GM21390 (cell line): ENCODE results near the gene AOAH.
A peak's percentile ranks its signal among the peaks of the same experiment; 100 is the strongest.
"Not testable (repeated sequence)": the region's sequence is repeated elsewhere in the genome, so short reads cannot be mapped to it uniquely, and the experiment has no call there.

Experiments
- ATAC-seq: cut with Tn5 transposase; IDR thresholded peaks from one replicate; pipeline ENCODE4 v1.9.1; 2021; ENCODE audit not compliant: unreplicated experiment

Gene AOAH

DNA sequence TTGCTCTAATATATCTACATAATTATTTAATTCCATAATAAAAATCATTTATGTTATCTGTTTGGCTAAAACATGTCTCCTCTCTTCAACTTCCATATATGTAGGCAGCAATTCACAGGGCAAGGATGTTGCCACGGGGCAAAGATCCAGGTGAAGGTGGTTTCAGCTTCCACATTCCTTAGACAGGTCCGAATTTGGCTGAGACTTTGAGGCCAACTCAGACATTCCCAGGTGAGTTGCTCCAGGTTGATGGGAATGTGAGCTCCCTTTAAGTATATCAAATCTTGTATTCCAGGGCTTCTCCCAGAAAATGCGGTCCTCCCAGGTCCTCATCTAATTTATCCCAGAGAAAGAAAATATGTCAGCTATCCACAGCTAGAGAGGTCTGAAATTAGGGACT lies 15.1 kb upstream of the AOAH start:
- ATAC-seq, result no peak

DNA sequence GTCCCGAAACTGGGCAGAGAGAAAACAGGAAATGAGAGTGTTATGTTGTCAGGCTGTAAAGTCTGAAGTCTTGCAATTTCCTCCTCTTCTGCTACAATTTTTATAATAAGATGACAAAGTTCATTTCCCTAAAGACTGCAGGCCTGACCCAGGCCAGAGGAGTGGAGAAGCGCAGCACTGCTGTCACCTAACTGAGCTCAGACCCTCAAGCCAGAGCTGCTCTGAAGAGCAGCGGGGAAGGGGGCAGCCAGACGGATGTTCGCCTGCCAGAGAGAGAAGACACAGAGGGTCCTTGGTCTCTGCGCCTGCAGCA lies 12.6 kb upstream of the AOAH start:
- peak; percentile 98 for ATAC-seq

GRCh38 chr7:36736090-36736898 lies 12.0 kb upstream of the AOAH start:
- no peak for ATAC-seq

GRCh38 chr7:36735172-36735571 lies 10.9 kb upstream of the AOAH start:
- no peak for ATAC-seq

DNA sequence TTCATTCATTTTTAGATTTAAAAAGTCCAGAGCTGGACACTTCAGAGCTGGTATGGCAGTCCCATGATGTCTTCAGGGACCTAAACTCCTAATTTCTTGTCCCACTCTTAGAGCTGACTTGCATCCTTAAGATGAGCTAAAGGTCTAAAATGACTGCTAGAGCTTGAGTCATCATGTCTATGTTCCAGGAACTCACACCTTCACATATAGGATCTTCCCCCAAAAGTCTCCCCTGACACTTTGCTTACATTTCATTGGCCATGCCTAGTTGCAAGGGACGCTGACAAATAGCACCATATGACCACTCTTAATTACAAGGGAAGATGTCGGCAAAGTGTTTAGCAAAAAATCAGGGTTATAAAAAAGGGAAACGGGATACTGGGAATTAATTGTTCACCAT lies 10.4 kb upstream of the AOAH start:
- ATAC-seq, result no peak

DNA sequence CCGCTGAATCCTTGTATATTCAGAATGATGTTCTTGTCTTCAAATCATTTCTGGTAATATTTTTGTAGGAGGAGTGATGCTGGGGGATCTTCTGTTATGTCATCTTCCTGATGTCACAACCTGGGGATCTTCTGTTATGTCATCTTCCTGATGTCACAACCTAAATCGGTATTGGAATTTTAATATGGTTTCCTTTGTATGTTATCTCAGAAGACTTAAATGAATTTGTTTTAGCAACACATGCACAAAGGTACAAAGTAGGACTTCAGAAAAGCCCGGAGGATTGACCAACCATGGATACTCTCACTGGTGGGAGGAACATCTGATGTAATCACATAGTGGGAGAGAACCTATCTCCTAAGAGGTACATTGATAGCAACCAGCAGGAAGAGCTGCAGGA lies 9.1 kb upstream of the AOAH start:
- no peak for ATAC-seq

- no peak for ATAC-seq
These were observed 8.5 kb upstream of the AOAH start for GRCh38 chr7:36732806-36733205.

DNA sequence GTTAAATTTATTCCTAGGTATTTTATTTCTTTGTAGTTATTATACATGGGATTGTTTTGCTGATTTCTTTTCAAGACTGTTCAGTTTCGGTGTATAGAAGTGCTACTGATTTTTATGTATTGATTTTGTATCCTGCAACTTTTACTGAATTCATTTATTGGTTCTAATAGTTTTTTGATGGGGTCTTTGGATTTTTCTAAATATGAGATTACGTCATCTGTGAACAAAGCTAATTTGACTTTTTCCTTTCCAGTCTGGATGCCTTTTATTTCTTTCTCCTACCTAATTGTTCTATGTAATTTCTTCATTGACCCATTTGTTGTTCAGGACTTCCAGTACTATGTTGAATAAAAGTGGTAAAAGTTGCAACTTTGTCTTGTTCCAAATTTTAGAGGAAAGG lies 5.8 kb upstream of the AOAH start:
- no peak for ATAC-seq

DNA sequence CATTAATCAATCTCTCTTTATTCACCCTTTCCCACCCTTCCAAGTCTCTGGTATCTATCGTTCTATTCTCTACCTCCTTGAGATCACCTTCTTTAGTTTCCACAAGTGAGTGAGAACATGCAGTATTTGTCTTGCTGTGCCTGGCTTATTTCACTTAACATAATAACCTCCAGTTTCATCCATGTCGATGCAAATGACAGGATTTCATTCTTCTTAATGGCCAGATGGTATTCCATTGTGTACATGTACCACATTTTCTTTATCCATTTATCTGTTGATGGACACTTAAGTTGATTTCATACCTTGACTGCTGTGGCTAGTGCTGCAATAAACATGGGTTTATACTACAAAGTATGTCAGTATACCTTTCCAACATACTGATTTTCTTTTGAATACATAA lies 3.8 kb upstream of the AOAH start:
- ATAC-seq, result no peak

- ATAC-seq, result no peak
These were observed 2.7 kb upstream of the AOAH start for GRCh38 chr7:36726806-36727503.

DNA sequence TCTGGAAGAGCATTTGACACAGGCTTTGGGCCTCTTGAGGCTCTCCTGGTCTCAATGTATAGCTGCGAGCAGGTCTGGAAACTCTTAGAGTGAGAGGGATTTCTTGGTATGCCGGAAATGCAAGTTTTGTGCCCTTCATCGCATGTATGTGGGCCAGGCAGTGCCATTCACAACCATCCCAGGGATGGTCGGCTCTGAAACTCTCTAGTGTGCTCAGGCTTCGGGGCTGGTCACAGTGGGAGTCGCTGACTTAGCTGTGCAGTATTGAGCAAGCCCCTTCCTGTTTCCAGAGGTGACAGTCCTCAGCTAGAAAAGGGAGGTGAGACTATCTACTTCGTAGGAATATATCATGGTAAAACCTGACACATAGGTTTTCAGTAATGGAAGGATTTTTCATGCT lies 2.0 kb upstream of the AOAH start:
- no peak for ATAC-seq

DNA sequence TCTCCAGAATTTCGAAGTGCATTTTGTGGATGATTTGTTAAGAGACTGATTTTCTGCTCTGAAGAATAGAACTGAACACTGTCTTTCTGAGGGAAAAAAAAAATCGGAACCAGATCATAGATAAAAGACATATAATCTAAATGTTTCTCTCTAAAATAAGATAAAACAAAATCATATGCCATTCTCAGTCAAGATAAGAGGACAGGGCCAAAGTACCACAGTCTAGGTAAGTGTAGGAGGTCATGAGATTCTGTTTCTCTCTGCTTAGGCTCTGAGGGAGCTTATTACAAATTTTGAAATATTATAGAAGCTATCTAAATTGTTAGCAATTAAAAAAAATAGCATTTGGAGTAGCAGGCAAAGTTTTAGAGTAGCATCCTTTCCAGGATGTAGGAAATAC lies 702 bp upstream of the AOAH start:
- no peak for ATAC-seq

DNA sequence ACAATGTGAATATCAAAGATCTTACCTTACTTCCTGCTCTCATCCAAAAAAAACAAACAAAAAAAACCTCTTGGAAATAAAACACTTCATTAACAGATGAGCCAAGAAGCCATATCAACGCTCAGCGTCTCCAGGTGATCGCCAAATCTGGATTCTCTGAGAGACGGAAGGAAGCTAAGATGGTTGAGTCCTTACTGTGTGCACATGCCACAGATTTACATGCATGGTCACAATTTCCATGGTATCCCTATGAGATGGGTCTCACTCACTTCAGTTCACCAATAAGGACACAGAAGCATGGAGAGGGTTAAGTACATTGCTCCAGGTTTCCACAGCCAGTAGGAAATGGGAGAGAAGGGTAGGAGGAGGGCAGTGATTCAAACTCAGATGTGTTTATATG lies 1.0 kb downstream of the AOAH start:
- ATAC-seq, result no peak

- ATAC-seq, result no peak
These were observed 5.1 kb downstream of the AOAH start for GRCh38 chr7:36719083-36719632.

DNA sequence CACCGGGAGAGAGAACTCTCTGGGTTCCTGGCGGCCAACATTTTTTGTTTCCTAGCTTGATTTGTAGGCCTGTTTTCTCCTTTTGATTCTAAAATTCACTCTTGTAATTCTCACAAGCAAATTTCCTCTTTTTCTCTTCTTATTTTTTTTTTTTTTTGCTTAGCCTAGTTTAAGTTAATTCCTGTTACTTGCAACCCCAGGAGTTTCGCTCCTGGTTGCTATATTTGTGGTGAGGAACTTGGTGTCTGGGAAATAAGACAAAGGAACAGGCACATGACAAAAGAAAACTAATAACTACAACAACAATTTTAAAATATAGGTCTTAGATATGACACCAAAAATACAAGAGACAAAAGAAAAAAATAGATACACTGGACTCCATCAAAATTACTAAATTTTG lies 6.7 kb downstream of the AOAH start:
- ATAC-seq, result no peak

DNA sequence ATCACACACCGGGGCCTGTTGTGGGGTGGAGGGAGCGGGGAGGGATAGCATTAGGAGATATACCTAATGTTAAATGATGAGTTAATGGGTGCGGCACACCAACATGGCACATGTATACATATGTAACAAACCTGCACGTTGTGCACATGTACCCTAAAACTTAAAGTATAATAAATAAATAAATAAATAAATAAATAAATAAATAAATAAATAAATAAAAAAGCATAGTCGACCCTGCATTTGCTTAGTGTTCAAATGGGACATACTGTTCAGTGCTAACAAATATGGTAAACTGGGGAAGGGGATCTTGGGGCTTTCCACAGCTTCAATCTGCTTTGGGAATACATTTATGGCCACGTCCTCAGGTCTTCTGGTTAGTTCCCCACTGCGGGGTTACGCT lies 7.5 kb downstream of the AOAH start:
- not testable (repeated sequence) for ATAC-seq

GRCh38 chr7:36712015-36712414 lies 12.3 kb downstream of the AOAH start:
- no peak for ATAC-seq

- no peak for ATAC-seq
These were observed 13.0 kb downstream of the AOAH start for GRCh38 chr7:36711256-36711655.

DNA sequence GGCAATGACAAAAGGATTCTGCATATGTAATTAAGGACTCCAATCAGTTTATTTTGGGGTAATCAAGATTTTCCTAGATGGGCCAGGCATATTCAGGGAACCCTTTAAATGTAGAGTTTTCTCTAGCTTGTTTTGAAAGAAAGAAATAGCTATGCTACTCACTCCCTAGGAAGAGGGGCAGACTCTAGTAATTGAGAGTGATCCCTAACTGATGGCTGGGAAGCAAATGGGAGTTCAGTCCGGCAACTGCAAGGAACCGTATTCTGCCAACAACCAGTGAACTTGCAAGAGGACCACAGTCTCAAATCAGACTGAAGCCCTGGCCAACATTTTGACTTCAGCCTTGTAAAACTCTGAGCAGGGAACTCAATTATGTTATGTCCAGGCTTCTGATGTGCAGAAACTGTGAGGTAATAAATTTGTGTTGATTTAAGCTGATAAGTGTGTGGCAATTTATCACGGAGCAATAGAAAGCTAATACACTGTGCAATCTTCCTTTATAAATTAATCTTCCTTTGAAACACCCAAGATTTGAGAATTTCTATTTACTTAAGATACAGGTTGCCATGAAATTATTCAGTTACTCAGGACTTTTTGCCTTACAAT lies 14.0 kb downstream of the AOAH start:
- no peak for ATAC-seq

GRCh38 chr7:36708767-36709166 lies 15.5 kb downstream of the AOAH start:
- no peak for ATAC-seq

GRCh38 chr7:36707898-36708297 lies 16.4 kb downstream of the AOAH start:
- no peak for ATAC-seq

DNA sequence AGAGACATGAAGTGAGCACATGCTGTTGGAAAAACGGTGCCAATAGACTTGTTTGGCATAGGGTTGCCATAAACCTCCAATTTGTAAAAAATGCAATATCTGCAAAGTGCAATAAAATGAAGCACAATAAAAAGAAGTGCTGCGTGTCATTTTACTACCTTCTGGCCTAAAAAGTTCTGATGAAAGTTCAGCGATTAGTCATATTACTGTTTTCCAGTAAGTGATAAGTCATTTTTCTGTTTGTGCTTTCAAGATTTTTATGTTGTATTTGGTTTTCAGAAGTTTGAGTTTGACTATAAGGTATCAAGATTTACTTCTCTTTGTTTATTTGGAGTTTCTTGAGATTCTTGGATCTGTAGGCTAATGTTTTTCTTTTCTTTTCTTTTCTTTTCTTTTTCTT lies 16.8 kb downstream of the AOAH start:
- ATAC-seq, result no peak
